H1 (cell line): ENCODE results near the gene C20orf144. TPM values are rescaled to one million over a fixed set of nuclear protein-coding genes. Genes with fewer than 3 reads are reported as not detected.

Experiments
- CTCF ChIA-PET: fragments of 300-600 bp; sonication (Branson Sonifier 250); formaldehyde crosslinking; loops from one replicate; lab custom pipeline; 2021; ENCODE audit not compliant: partially characterized antibody; lab: Charles Lee
- POLR2A ChIA-PET: fragments of 300-600 bp; sonication (Branson Sonifier 250); formaldehyde crosslinking; loops from one replicate; lab custom pipeline; 2021; ENCODE audit warnings: inconsistent platforms; ENCODE audit not compliant: partially characterized antibody; lab: Charles Lee
- DNase-seq, 2 experiments: peaks; one replicate each; pipeline versions ENCODE4 v3.0.0 to v3.0.0-alpha.2; 2010 to 2022; ENCODE audit warnings: low spot score in 2 of 2, low read depth in 1 of 2, mixed read lengths in 1 of 2
- FAIRE-seq: peaks from 2 replicates; lab custom pipeline; 2011; peaks lifted over from hg19 to GRCh38; lab: Jason Lieb, UNC
- H2AFZ ChIP-seq: 2 replicates; pipeline ENCODE4 v1.8.1; 2012; ENCODE audit warnings: low read length, inconsistent platforms
- H2AK5ac ChIP-seq: 2 replicates; pipeline ENCODE4 v1.6.1; 2013; ENCODE audit warnings: low read depth, low read length
- H2BK120ac ChIP-seq: replicated peaks from 2 replicates; pipeline ENCODE3; 2013; ENCODE audit warnings: low read depth, low read length, inconsistent platforms
- H2BK12ac ChIP-seq: 2 replicates; pipeline ENCODE4 v1.6.1; 2013; ENCODE audit warnings: low read depth, low read length
- H2BK15ac ChIP-seq: 2 replicates; pipeline ENCODE4 v1.6.1; 2013; ENCODE audit warnings: low read length
- H2BK20ac ChIP-seq: 2 replicates; pipeline ENCODE4 v1.6.1; 2013; ENCODE audit warnings: low read length
- H2BK5ac ChIP-seq: 2 replicates; pipeline ENCODE4 v1.6.1; 2013; ENCODE audit warnings: low read depth, low read length
- H3K14ac ChIP-seq: 2 replicates; pipeline ENCODE4 v1.6.1; 2013; ENCODE audit warnings: inconsistent platforms; ENCODE audit not compliant: insufficient read length
- H3K18ac ChIP-seq: 2 replicates; pipeline ENCODE4 v1.6.1; 2013; ENCODE audit warnings: low read length; ENCODE audit errors: extremely low read depth
- H3K23ac ChIP-seq: 2 replicates; pipeline ENCODE4 v1.6.1; 2013; ENCODE audit warnings: inconsistent platforms; ENCODE audit not compliant: insufficient read length
- H3K23me2 ChIP-seq: 2 replicates; pipeline ENCODE4 v1.6.1; 2013; ENCODE audit warnings: low read depth, low read length
- H3K27ac ChIP-seq: 2 replicates; pipeline ENCODE4 v1.6.1; 2011; ENCODE audit warnings: low read depth, low read length, inconsistent platforms
- H3K27me3 ChIP-seq, 4 experiments: replicated peaks in 1 of 4; 1 replicate in 1 of 4; 2 replicates in 3 of 4; pipeline versions ENCODE4 v1.6.1 to v1.8.1; 2011 to 2013; ENCODE audit warnings: low read length in 3 of 4, mild to moderate bottlenecking in 3 of 4, inconsistent platforms in 2 of 4, mixed read lengths in 2 of 4, moderate library complexity in 1 of 4; ENCODE audit not compliant: control insufficient read depth in 3 of 4, insufficient read depth in 3 of 4; ENCODE audit errors: extremely low read depth in 1 of 4
- H3K36me3 ChIP-seq, 4 experiments: 2 replicates each; pipeline versions ENCODE4 v1.6.1 to v1.8.1; 2011 to 2013; ENCODE audit warnings: mild to moderate bottlenecking in 4 of 4, low read length in 3 of 4, moderate library complexity in 2 of 4, control low read depth in 1 of 4, inconsistent platforms in 1 of 4; ENCODE audit not compliant: insufficient read depth in 4 of 4, control insufficient read depth in 2 of 4
- H3K4ac ChIP-seq: replicated peaks from 2 replicates; pipeline ENCODE3; 2013; ENCODE audit warnings: low read length, low read depth, mixed read lengths, inconsistent platforms; ENCODE audit not compliant: insufficient read length
- H3K4me1 ChIP-seq, 4 experiments: replicated peaks in 1 of 4; 1 replicate in 1 of 4; 2 replicates in 3 of 4; pipeline versions ENCODE4 v1.6.1 to v1.8.1; 2011 to 2013; ENCODE audit warnings: low read length in 3 of 4, inconsistent platforms in 2 of 4, mixed read lengths in 1 of 4; ENCODE audit not compliant: insufficient read depth in 4 of 4, control insufficient read depth in 3 of 4
- H3K4me2 ChIP-seq, 2 experiments: 2 replicates each; pipeline versions ENCODE4 v1.6.1 to v1.8.1; 2011 to 2013; ENCODE audit warnings: low read depth in 2 of 2, low read length in 2 of 2, control low read depth in 1 of 2, inconsistent platforms in 1 of 2, mild to moderate bottlenecking in 1 of 2; ENCODE audit not compliant: insufficient read depth in 1 of 2
- H3K4me3 ChIP-seq, 4 experiments: fragments of 200-600, 300-600 bp in 1 of 4; sonication (generic), shearing (Covaris generic), sonication (Bioruptor Twin) in 1 of 4; 2 replicates each; pipeline versions ENCODE4 v1.5.1 to v1.8.1; 2011 to 2016; ENCODE audit warnings: low read length in 4 of 4, low read depth in 3 of 4, control low read depth in 2 of 4, inconsistent platforms in 2 of 4, mild to moderate bottlenecking in 2 of 4, mixed read lengths in 1 of 4, moderate library complexity in 1 of 4; ENCODE audit not compliant: insufficient read depth in 2 of 4; ENCODE audit errors: extremely low read depth in 1 of 4
- H3K56ac ChIP-seq: replicated peaks from 2 replicates; pipeline ENCODE3; 2013; ENCODE audit warnings: low read depth, mild to moderate bottlenecking, mixed read lengths, low read length, inconsistent platforms; ENCODE audit not compliant: insufficient read length
- H3K79me1 ChIP-seq: 2 replicates; pipeline ENCODE4 v1.6.1; 2013; ENCODE audit warnings: low read depth, low read length, control low read depth
- H3K79me2 ChIP-seq, 2 experiments: 2 replicates each; pipeline versions ENCODE4 v1.6.1 to v1.8.1; 2012 to 2013; ENCODE audit warnings: low read length in 2 of 2, mild to moderate bottlenecking in 2 of 2, inconsistent platforms in 1 of 2; ENCODE audit not compliant: insufficient read depth in 2 of 2, control insufficient read depth in 1 of 2
- H3K9ac ChIP-seq, 4 experiments: replicated peaks in 1 of 4; 1 replicate in 1 of 4; 2 replicates in 3 of 4; pipeline versions ENCODE4 v1.6.1 to v1.8.1; 2011 to 2013; ENCODE audit warnings: low read depth in 3 of 4, low read length in 3 of 4, control low read depth in 2 of 4, mild to moderate bottlenecking in 2 of 4, moderate library complexity in 2 of 4, inconsistent platforms in 1 of 4; ENCODE audit errors: extremely low read depth in 1 of 4
- H3K9me3 ChIP-seq, 2 experiments: 2 replicates each; pipeline versions ENCODE4 v1.6.1 to v1.8.1; 2012 to 2013; ENCODE audit warnings: mild to moderate bottlenecking in 2 of 2, moderate library complexity in 2 of 2, control low read depth in 1 of 2, inconsistent platforms in 1 of 2, low read depth in 1 of 2, low read length in 1 of 2, mixed read lengths in 1 of 2; ENCODE audit not compliant: insufficient read depth in 2 of 2
- H4K20me1 ChIP-seq, 2 experiments: replicated peaks in 1 of 2; 2 replicates each; pipeline versions ENCODE3 to v1.8.1; 2011 to 2013; ENCODE audit warnings: inconsistent platforms in 2 of 2, low read length in 2 of 2, mild to moderate bottlenecking in 1 of 2; ENCODE audit not compliant: insufficient read depth in 2 of 2, control insufficient read depth in 1 of 2
- H4K5ac ChIP-seq: 2 replicates; pipeline ENCODE4 v1.6.1; 2013; ENCODE audit warnings: low read length, low read depth, mixed read lengths, inconsistent platforms; ENCODE audit not compliant: insufficient read length
- H4K8ac ChIP-seq: 2 replicates; pipeline ENCODE4 v1.8.0; 2013; ENCODE audit warnings: mild to moderate bottlenecking, moderate library complexity, low read length, inconsistent platforms; ENCODE audit not compliant: insufficient read depth; ENCODE audit errors: extremely low read depth
- H4K91ac ChIP-seq: replicated peaks from 2 replicates; pipeline ENCODE3; 2013; ENCODE audit warnings: low read length, mixed read lengths, inconsistent platforms; ENCODE audit not compliant: insufficient read length
- NRF1 ChIP-seq: IDR thresholded peaks from 2 replicates; pipeline ENCODE4 v1.6.1; 2011; ENCODE audit warnings: mild to moderate bottlenecking, low read depth, low read length, improper control_type of control experiment
- POLR2AphosphoS5 ChIP-seq: IDR thresholded peaks from 2 replicates; pipeline ENCODE4 v1.6.1; 2011; ENCODE audit warnings: low read depth, low read length
- WGBS, 2 experiments: shearing (Covaris generic) in 1 of 2; methylation state at CpG; one replicate each; pipeline versions ENCODE4 v1.1.6 to v1.1.7; 2013 to 2015; ENCODE audit warnings: low lambda C conversion rate in 2 of 2, mixed read lengths in 2 of 2, inconsistent platforms in 1 of 2, low coverage in 1 of 2, missing lambda C conversion rate in 1 of 2; ENCODE audit not compliant: insufficient replicate concordance in 2 of 2, insufficient coverage in 1 of 2, insufficient read length in 1 of 2; ENCODE audit errors: extremely low coverage in 1 of 2, missing lambda C conversion rate in 1 of 2; 5-methylcytosine and 5-hydroxymethylcytosine counted together
- polyA plus RNA-seq, 7 experiments: library from polyadenylated mRNA; depleted of rRNA in 3 of 7; stranded (reverse) in 5 of 7; unstranded in 2 of 7; fragments of >200 nt in 5 of 7; fragments of 200-250 nt in 2 of 7; gene quantifications; 1 replicate in 5 of 7; 2 replicates in 1 of 7; 4 replicates in 1 of 7; pipeline versions ENCODE4 v1.2.1 to v1.2.3, GENCODE V29; 2011 to 2013; ENCODE audit warnings: missing spikeins in 2 of 7, mixed read lengths in 2 of 7
- total RNA-seq: library from RNA; stranded (reverse); fragmentation: NEBNext Ultra II Directional; extraction: Animal tissue kit (Norgen Biotek cat#: 25700); gene quantifications from 2 replicates; pipeline ENCODE4 v1.2.1, GENCODE V29; 2021

The C20orf144 gene
- total and polyA plus RNA-seq, 2 of the 8 experiments (the other 6 are each of a cell fraction or from before 2014, with no cell fraction given), result 0.21 to 0.24 TPM

DNA sequence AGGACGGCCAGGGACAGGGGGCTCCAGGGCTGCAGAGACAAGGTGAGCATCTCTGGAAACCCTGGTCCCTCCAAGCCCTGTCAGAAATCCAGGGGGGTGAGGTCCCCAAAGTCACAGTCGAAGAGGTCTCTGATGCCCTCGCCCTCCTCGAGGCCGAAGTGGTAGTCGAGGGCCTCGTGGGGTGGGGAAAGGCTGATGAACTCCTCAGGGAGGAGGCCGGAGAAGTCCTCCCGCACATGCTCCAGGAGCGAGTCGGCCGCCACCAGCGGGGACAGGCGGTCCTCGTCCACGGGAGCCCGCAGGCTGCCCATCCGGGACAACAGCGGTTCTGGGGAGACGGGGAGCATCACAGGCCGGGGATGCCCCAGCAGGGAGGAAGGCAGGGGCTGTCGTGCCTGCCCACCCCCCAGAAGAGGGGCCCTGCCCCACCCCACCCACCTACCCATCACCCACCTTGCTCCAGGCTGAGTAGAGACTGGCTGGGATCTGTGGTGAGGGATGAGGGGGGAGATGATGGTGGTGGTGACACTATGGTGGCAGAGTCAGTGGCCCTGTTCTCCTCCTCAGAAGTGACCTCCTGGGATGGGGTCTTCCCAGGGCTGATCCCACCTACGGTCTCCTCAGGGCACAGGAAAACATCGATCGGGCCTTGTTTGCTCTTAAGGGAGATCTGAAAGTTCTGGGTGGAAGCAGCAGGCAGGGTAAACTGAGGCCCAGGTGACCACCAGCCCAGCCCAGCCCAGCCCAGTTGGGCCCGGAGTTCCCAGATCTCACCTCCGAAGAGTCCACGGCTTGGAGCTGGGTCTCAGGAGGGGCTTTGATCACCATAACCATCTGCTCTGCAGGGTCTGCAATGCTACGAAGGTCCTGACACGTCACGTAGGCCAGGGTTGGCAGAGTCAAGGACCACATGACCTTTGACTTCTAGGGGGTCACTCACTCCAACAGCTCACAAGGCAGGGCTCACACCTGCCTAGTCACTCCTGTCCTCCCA lies 14.8 kb downstream of the C20orf144 start:
- 91% methylated on average over 31 of the region's 31 CpGs; no CpG with 5 or more reads in 1 of the 2 experiments for WGBS, 2 experiments

More for the DNA sequence above, 14.8 kb downstream of the C20orf144 start:
- H4K91ac ChIP-seq, result no peak overlapping the region
- no peak overlapping the region for H3K4me2 ChIP-seq
- no peak overlapping the region for H3K23ac ChIP-seq
- H4K5ac ChIP-seq, result no peak overlapping the region
- H4K8ac ChIP-seq, result no peak overlapping the region
- no peaks in the 10 kb centered on the region for H3K9me3 ChIP-seq
- H3K14ac ChIP-seq, result no peak overlapping the region
- H3K9ac ChIP-seq, result no peak overlapping the region
- peaks cover 13% of the 10 kb centered on the region for H3K23me2 ChIP-seq
- DNase-seq (no peak), FAIRE-seq (no peak)
- H3K36me3 ChIP-seq, result peaks cover 19 to 36% (median 32%) of the 10 kb centered on the region in 4 experiments; a peak in 6 of 8 replicates
- no peak overlapping the region for H2BK5ac ChIP-seq
- no peak overlapping the region for H2BK15ac ChIP-seq
- peaks cover 0 to 14% of the 10 kb centered on the region in 2 experiments; a peak in 2 of 4 replicates for H3K79me2 ChIP-seq
- TF ChIP-seq NRF1, result no peak
- TF ChIP-seq POLR2AphosphoS5, result peak; percentile 30; the same call in 1 of the 2 replicates
- CTCF ChIA-PET, result interaction anchor here (1.2 to 1.5 kb wide), 2 partner anchors 8 to 18 kb away, joined by 5 to 9 read pairs; no protein-coding TSS in a partner anchor
- H3K18ac ChIP-seq, result no peak overlapping the region
- H3K27me3 ChIP-seq, result no peaks in the 10 kb centered on the region
- H3K56ac ChIP-seq, result no peak overlapping the region
- no peak overlapping the region for H3K27ac ChIP-seq
- H2BK20ac ChIP-seq, result no peak overlapping the region
- POLR2A ChIA-PET, result interaction anchor here (1.3 to 17.9 kb wide), 3 partner anchors 2 to 35 kb away, joined by 5 to 245 read pairs (median 245); partner anchors contain the start of genes ACTL10, C20orf144 and NECAB3
- H3K4ac ChIP-seq, result no peak overlapping the region
- H2BK12ac ChIP-seq, result no peak overlapping the region
- H4K20me1 ChIP-seq, result peaks cover 9 to 46% of the 10 kb centered on the region in 2 experiments
- H3K79me1 ChIP-seq, result peaks cover 5% of the 10 kb centered on the region
- no peak overlapping the region for H3K4me3 ChIP-seq
- peaks cover 0 to 22% (median 11%) of the 10 kb centered on the region in 4 experiments; a peak in 4 of 7 replicates for H3K4me1 ChIP-seq
- H2AFZ ChIP-seq, result no peak overlapping the region
- H2AK5ac ChIP-seq, result no peak overlapping the region
- no peak overlapping the region for H2BK120ac ChIP-seq
